SK-N-SH (cell line): Measurements from ENCODE around the gene CALML3. TPM values are rescaled to one million over a fixed set of nuclear protein-coding genes. Genes with fewer than 3 reads are reported as not detected.

Experiments
- CTCF ChIA-PET: fragments of 300-600, 350-600 bp; formaldehyde crosslinking; extraction: SDS; loops from one replicate; lab custom pipeline; 2021; lab: Yijun Ruan, JAX
- POLR2A ChIA-PET: fragments of 350-600 bp; sonication (Branson Sonifier 250); formaldehyde crosslinking; extraction: SDS; loops from one replicate; lab custom pipeline; 2020; ENCODE audit warnings: antibody characterized with exemption, inconsistent platforms; lab: Yijun Ruan, JAX
- DNase-seq: peaks from one replicate; pipeline ENCODE4 v3.0.0; 2012
- H2AFZ ChIP-seq: fragments of 200-600 bp; sonication (generic); 2 replicates; pipeline ENCODE4 v1.8.1; 2016; ENCODE audit warnings: antibody characterized with exemption, mild to moderate bottlenecking, low read depth
- H3F3A ChIP-seq: fragments of 200-600 bp; sonication (generic); replicated peaks from 2 replicates; pipeline ENCODE3; 2016; ENCODE audit warnings: antibody characterized with exemption, mild to moderate bottlenecking; ENCODE audit not compliant: insufficient read depth
- H3K27ac ChIP-seq, 2 experiments: fragments of 200-500 bp in 1 of 2; fragments of 200-600 bp in 1 of 2; sonication (Bioruptor generic) in 1 of 2; sonication (generic), shearing (Covaris generic) in 1 of 2; 2 replicates each; pipeline versions ENCODE4 v1.5.1 to v1.6.1; 2014 to 2016; ENCODE audit warnings: low read depth in 2 of 2, inconsistent platforms in 1 of 2, low read length in 1 of 2, mild to moderate bottlenecking in 1 of 2, mixed read lengths in 1 of 2
- H3K27me3 ChIP-seq: fragments of 200-600 bp; sonication (generic), shearing (Covaris generic); 2 replicates; pipeline ENCODE4 v1.6.1; 2016; ENCODE audit warnings: mixed run types; ENCODE audit not compliant: insufficient read depth
- H3K36me3 ChIP-seq, 2 experiments: fragments of 200-500 bp in 1 of 2; fragments of 200-600 bp in 1 of 2; sonication (Bioruptor generic) in 1 of 2; sonication (generic) in 1 of 2; replicated peaks in 1 of 2; 2 replicates each; pipeline versions ENCODE3 to v1.5.1; 2014 to 2016; ENCODE audit warnings: low read length in 1 of 2, mild to moderate bottlenecking in 1 of 2; ENCODE audit not compliant: insufficient read depth in 2 of 2, control insufficient read depth in 1 of 2
- H3K4me1 ChIP-seq, 2 experiments: fragments of 200-500 bp in 1 of 2; fragments of 200-600 bp in 1 of 2; sonication (Bioruptor generic) in 1 of 2; sonication (generic), shearing (Covaris generic) in 1 of 2; 2 replicates each; pipeline versions ENCODE4 v1.5.1 to v1.6.1; 2014 to 2016; ENCODE audit warnings: low read depth in 1 of 2, low read length in 1 of 2, mixed run types in 1 of 2; ENCODE audit not compliant: insufficient read depth in 2 of 2, control insufficient read depth in 1 of 2
- H3K4me2 ChIP-seq: fragments of 200-600 bp; sonication (generic), shearing (Covaris generic); 2 replicates; pipeline ENCODE4 v1.6.1; 2017; ENCODE audit warnings: mixed run types
- H3K4me3 ChIP-seq, 2 experiments: fragments of 200-500 bp in 1 of 2; fragments of 200-600 bp in 1 of 2; sonication (Bioruptor generic) in 1 of 2; sonication (generic), shearing (Covaris generic) in 1 of 2; 2 replicates each; pipeline versions ENCODE4 v1.5.1 to v1.8.1; 2014 to 2016; ENCODE audit warnings: low read depth in 2 of 2, inconsistent platforms in 1 of 2, low read length in 1 of 2, mild to moderate bottlenecking in 1 of 2, mixed read lengths in 1 of 2, moderate library complexity in 1 of 2
- H3K79me2 ChIP-seq: fragments of 200-600 bp; sonication (generic); 2 replicates; pipeline ENCODE4 v1.8.1; 2017; ENCODE audit warnings: mild to moderate bottlenecking; ENCODE audit not compliant: insufficient read depth
- H3K9ac ChIP-seq: fragments of 200-600 bp; sonication (generic); 2 replicates; pipeline ENCODE4 v1.6.1; 2017; ENCODE audit warnings: mixed run types
- H3K9me2 ChIP-seq: fragments of 200-600 bp; sonication (generic); 2 replicates; pipeline ENCODE4 v1.6.1; 2017; ENCODE audit warnings: mixed run types
- H3K9me3 ChIP-seq: fragments of 200-600 bp; sonication (generic); 2 replicates; pipeline ENCODE4 v1.6.1; 2017; ENCODE audit warnings: mixed run types, mild to moderate bottlenecking, moderate library complexity
- H4K20me1 ChIP-seq: fragments of 200-600 bp; sonication (generic); 2 replicates; pipeline ENCODE4 v1.6.1; 2017; ENCODE audit warnings: mild to moderate bottlenecking, mixed run types; ENCODE audit not compliant: insufficient read depth
- CTCF ChIP-seq: fragments of 200-600 bp; sonication (generic); IDR thresholded peaks from 2 replicates; pipeline ENCODE4 v1.6.1; 2017; ENCODE audit warnings: antibody characterized with exemption, mild to moderate bottlenecking, moderate library complexity
- EZH2phosphoT487 ChIP-seq: fragments of 200-600 bp; sonication (generic); IDR thresholded peaks from 2 replicates; pipeline ENCODE4 v1.6.1; 2017; ENCODE audit warnings: low read depth, mixed run types, mild to moderate bottlenecking, antibody characterized with exemption, moderate library complexity, borderline replicate concordance
- IRF3 ChIP-seq: fragments of 150-350 bp; IDR thresholded peaks from 2 replicates; pipeline ENCODE4 v1.6.1; 2016; ENCODE audit warnings: mild to moderate bottlenecking, low read depth, low read length
- MAX ChIP-seq: IDR thresholded peaks from 2 replicates; pipeline ENCODE4 v1.4.0; 2012; ENCODE audit warnings: low read depth
- MEF2A ChIP-seq: IDR thresholded peaks from 2 replicates; pipeline ENCODE4 v1.4.0; 2012; ENCODE audit warnings: low read depth, borderline replicate concordance
- RCOR1 ChIP-seq: fragments of 150-350 bp; IDR thresholded peaks from 2 replicates; pipeline ENCODE4 v1.6.1; 2017; ENCODE audit warnings: antibody characterized with exemption, low read length
- REST ChIP-seq: IDR thresholded peaks from 2 replicates; pipeline ENCODE4 v1.6.1; 2012; ENCODE audit warnings: mild to moderate bottlenecking, low read depth, low read length, moderate library complexity
- SIN3A ChIP-seq: IDR thresholded peaks from 2 replicates; pipeline ENCODE4 v1.6.1; 2012; ENCODE audit warnings: low read depth, mild to moderate bottlenecking, low read length, moderate library complexity, borderline replicate concordance
- SMC3 ChIP-seq: IDR thresholded peaks from 2 replicates; pipeline ENCODE4 v1.6.1; 2012; ENCODE audit warnings: low read depth, low read length, improper control_type of control experiment
- TCF12 ChIP-seq: IDR thresholded peaks from 2 replicates; pipeline ENCODE4 v1.4.0; 2012
- USF2 ChIP-seq: fragments of 150-350 bp; IDR thresholded peaks from 2 replicates; pipeline ENCODE4 v1.6.1; 2017; ENCODE audit warnings: antibody characterized with exemption, low read length, low read depth, borderline replicate concordance
- WGBS: methylation state at CpG from one replicate; pipeline ENCODE4 v1.1.6; 2017; ENCODE audit warnings: low lambda C conversion rate; 5-methylcytosine and 5-hydroxymethylcytosine counted together
- polyA plus RNA-seq, 3 experiments: library from polyadenylated mRNA; depleted of rRNA; stranded (reverse); fragments of >200 nt; gene quantifications; 2 replicates each; pipeline ENCODE4 v1.2.3, GENCODE V29; 2012

Gene CALML3
- polyA plus RNA-seq, 1 of the 3 experiments (the other 2 are of a cell fraction): not detected

GRCh38 chr10:5527332-5528200 lies 2.8 kb downstream of the CALML3 start:
- no peaks in the 10 kb centered on the region for H3F3A ChIP-seq
- no peaks in the 10 kb centered on the region for H3K9me3 ChIP-seq
- CTCF ChIA-PET: interaction anchor here (1.4 to 1.7 kb wide), 2 partner anchors 14 to 95 kb away, joined by 4 to 8 read pairs; no protein-coding TSS in a partner anchor
- H4K20me1 ChIP-seq: no peaks in the 10 kb centered on the region
- POLR2A ChIA-PET: no interaction called here
- H3K9me2 ChIP-seq: no peaks in the 10 kb centered on the region
- no peaks in the 10 kb centered on the region for H3K4me1 ChIP-seq
- no peak for DNase-seq
- WGBS: 60% methylated on average over 8 of the region's 10 CpGs
- H3K9ac ChIP-seq: no peak overlapping the region
- H3K27me3 ChIP-seq: no peaks in the 10 kb centered on the region
- H3K79me2 ChIP-seq: no peaks in the 10 kb centered on the region
- H2AFZ ChIP-seq: no peak overlapping the region
- no peak overlapping the region for H3K4me2 ChIP-seq
- no peak overlapping the region for H3K4me3 ChIP-seq
- TF ChIP-seq SIN3A: no peak
- no peak for TF ChIP-seq TCF12
- TF ChIP-seq USF2: no peak
- TF ChIP-seq MAX: no peak
- TF ChIP-seq MEF2A: no peak
- TF ChIP-seq CTCF: no peak
- TF ChIP-seq EZH2phosphoT487: no peak
- no peak for TF ChIP-seq REST
- no peak for TF ChIP-seq IRF3
- TF ChIP-seq RCOR1: no peak
- TF ChIP-seq SMC3: no peak
- no peak overlapping the region for H3K27ac ChIP-seq
- H3K36me3 ChIP-seq: no peaks in the 10 kb centered on the region
